GM21529 (cell line): ENCODE results near the gene PPP1R14D.

Experiments
- ATAC-seq: cut with Tn5 transposase; IDR thresholded peaks from one replicate; pipeline ENCODE4 v1.9.1; 2021; ENCODE audit not compliant: unreplicated experiment

Gene PPP1R14D

DNA sequence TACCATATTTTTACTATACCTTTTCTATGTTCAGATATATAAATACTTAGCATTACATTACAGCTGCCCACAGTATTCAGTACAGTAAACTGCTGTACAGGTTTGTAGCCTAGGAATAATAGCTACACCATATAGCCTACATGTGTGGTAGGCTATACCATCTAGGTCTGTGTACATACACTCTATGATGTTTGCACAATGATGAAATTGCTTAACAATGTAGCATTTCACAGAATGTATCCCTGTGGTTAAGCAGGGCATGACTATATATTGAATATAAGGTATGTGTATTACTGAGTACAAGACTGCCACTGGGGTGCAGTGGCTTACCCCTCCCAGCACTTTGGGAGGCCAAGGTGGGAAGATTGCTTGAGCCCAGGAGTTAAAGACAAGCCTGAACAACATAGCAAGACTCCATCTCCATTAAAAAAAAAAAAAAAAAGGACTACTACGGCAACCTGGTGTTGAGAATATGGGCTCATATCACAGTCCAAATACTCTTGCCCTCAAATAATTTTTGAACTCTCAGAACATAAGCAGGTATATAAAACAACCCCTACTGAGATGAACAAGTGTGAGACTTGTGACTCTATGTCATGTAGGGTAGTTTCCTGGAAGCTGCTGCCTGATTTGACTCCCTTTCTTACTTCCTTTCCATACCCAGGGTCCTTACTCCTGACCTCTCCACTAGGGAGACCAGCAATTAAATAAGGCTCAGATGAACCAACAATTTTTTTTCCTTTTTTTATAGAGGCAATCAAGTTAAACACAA is 4.8 kb downstream of the PPP1R14D start:
- ATAC-seq: no peak

DNA sequence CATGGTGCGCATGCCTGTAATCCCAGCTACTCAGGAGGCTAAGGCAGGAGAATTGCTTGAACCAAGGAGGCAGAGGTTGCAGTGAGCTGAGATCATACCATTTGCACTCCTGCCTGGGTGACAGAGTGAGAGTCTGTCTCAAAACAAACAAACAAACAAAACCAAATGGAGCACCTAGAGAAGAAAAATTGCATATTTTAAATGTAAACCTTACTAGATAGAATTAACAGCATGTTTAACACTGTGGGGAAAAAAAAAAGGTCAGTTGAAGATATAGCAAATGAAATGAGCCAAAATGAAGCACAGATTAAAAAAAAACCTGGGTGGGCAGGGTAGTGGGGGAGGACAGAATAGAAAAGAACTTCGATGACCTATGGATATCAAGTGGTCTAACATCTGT is 7.3 kb downstream of the PPP1R14D start:
- ATAC-seq: no peak

DNA sequence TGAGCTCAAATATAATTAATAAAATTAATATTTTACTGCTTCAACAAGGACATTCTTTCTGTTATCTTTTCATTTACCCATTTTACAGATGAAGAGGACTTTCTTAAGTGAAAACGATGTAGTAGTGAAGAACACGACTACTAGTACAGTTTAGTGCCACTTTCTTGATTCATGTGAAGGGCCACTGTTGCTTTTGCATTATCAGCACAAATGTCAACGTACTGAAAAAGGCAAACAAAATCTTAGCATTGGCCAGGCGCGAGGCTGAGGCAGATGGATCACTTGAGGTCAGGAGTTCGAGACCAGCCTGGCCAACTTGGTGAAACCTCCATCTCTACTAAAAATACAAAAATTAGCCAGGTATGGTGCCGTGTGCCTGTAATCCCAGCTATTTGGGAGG is 9.5 kb downstream of the PPP1R14D start:
- no peak for ATAC-seq

DNA sequence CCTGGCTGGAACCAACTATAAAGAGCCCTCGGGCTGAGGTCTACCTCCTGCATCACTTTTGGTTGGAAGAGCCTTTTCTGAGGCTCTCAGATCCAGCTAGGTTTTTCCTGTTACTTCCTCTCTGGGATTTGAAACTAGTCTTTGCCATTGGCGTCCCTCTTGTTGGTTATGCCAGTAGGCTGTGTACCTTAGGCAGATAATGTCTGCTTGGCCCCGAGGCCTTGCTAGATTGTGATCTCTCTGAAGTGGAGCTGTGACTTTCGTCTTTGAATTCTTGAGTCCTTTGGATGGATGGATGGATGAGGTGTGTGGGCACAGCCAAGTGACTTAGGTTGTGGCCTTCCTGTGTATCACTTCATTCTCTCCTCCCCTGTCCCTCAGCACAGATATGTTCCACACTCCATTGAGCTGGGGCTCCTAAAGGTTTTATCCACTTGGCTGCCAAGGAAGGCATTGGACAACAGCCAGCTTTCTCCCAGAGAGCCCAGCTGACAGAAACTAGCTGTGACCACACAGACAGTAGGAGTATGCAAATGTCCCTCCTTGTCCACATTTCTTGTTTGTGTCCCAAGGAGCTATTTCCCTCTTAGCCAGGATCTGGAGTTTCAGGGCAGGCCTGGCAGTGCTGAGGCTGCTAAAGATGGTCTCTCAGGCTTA is 13.3 kb downstream of the PPP1R14D start:
- ATAC-seq: no peak

DNA sequence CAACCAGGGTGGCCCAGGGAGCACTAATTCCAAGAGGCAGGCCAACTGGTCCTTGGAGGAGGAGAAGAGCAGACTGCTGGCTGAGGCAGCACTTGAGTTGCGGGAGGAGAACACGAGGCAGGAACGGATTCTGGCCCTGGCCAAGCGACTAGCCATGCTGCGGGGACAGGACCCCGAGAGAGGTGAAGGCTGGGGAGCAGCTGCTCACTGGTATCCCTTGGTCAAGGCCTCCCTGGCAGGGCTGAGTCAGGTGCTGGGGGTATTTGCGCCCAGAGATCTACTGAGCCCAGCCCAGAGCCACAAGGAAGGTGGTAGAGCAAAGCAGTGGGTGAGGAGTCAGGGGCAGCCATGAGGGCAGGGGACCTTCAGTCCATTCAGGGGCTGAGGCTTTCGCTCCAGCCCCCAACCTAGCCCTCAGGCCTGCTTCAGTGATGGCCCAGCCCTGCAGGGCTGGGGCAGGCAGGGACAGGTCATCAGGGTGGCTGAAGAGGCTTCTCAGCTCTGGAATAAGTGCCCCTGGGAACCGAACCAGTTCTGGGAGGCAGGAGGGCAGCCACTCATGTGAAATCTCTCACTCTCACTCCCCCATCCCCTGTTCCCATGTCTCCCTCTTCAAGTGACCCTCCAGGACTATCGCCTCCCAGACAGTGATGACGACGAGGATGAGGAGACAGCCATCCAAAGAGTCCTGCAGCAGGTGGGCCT is 15.6 kb downstream of the PPP1R14D start:
- ATAC-seq: no peak

DNA sequence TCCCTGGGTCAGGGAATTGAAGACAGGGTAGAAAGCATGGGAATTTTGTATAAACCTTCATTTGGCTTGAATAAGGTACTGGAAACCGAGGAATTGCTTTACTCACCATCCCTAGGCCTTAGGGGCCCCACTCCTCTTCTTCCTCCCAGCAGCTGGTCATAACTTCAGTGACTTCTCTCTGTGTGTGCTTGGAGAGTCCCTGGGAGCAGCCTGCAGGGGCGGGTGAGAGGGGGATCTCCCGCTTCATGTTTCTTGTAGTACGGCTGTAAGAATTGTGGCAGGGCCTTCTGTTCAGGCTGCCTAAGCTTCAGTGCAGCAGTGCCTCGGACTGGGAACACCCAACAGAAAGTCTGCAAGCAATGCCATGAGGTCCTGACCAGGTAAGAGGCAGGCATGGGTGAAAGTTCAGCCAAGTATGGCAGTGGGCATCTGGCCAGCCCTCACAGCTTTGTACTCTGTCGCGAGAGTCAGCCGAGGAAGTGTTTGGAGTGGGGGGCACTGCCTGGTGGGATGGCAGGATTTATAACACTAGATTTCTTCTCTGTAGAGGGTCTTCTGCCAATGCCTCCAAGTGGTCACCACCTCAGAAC is 19.6 kb downstream of the PPP1R14D start:
- no peak for ATAC-seq

DNA sequence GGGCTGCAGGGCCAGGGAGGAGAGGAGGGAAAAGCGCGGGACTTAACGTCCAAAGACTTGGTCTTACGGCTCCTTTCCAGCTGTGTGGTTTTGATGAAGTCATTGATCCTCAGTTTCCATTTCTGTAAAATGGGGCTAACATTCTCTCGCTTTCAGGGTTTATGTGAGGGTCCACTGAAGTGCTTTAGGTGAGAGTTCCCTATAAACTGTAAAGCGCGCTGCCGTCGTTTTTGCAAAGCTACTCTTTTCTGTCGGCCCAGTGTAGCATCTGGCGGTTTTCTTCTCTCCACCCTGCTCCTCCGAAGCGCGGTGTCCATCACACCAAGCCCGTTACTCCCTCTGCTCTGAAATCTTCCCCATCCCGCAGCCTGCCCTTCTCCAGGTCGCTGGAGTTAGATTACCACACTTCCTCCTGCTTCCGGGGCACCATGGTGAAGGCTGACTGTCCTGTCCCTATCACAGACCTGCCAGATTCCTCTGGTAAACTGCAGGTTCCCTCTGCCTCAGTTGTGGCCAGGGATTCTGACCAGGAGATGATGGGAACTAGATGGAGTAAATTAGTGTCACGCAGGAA is 20.5 kb downstream of the PPP1R14D start:
- ATAC-seq: no peak

DNA sequence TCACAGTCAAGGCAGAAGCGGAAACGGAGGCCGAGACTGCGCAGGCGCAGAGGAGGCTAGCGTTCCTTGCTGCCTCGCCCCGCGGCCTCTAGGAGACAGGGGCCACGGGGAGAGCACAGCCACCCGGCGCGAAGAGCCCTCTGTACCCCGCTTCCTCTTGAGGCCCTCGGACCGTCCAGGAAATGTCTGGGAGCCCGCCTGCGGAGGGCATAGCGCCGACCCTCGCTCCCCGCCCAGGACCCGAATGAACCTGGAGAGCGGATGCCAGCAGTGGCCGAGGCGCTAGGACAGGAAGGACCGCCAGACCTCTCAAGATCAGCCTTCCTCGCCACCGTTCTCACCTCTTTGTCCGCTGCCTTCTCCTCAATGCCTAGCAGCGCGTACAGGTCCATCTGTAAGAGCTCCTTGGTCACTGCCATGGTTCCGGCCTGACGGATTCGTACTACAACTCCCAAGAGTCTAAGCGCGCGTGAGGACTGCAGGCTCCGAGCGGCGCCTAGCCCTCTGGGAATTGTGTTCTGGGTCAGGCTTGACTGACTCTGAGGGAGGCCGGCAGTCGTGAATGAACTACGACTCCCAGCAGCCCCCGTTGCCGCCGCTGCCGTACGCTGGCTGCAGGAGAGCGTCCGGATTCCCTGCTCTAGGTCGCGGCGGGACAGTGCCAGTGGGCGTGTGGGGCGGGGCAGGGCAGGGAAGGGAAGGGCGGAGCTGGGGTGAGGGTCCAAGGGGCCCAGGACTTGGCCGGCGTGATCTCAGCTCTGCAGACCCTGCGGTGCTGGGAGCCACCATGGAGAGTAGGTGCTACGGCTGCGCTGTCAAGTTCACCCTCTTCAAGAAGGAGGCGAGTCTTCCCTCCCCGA is 21.2 kb downstream of the PPP1R14D start, which contains the start of the genes DNAJC17 and ZFYVE19:
DNAJC17 (minus strand) TSS at position 446 of the 860 bp plus-strand sequence; CDS start at position 419, 27 bp downstream.
ZFYVE19 (plus strand) TSS at position 62 of the 860 bp plus-strand sequence; CDS start at position 563, 501 bp downstream.
- ATAC-seq: peak; percentile 94

DNA sequence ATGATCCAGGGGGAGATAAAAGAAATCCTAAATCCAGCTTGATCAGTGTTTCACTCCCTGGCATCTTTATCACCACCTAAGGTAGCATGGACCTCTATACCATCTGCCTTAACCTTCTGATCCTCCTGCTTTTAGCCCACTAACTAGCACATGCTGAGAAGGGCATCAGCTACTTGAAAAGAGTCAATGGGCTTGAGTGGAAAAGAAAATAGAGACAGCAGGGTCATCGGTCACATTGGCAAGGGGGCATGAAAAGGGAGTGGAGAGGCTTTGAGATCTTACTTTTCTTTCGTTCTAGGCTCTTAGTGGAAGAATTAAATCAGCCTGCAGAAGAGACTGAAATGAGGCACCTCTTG is 21.9 kb downstream of the PPP1R14D start:
- ATAC-seq: no peak

DNA sequence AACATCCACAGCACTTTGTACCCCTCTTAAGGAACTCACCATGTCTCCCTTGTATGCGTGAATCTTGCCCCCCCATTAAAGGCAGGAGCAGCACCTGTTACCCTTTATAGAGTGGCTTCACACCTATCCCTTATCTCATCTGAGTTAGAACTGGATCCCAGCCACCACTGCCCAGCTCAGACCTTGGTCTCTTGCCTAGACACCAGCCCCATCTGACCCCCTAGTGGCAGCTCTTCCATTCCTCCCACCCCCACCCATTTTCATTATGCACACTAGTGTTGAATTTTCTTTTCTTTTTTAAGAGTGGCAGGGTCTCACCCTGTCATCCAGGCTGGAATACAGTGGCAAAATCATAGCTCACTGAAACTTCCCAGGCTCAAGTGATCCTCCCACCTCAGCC is 24.8 kb downstream of the PPP1R14D start:
- ATAC-seq: no peak

DNA sequence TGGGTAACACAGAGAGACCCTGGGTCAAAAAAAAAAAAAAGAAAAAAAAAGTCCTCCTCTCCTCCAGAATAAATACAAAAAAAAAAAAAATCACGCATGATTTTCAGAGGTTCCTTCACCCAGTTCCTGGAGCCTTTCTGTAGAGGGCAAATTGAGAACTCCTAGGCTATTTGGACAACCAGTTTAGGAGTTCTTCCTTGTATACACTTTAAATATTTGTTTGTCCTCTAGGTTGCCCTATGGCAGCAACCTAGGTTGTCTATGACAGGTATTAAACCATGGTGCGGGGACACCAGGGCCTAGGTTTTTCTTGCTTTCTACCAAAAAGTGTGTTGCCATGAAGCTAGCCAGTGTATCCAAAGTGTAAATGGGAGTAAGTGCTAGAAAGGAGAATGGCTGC is 25.4 kb downstream of the PPP1R14D start:
- ATAC-seq: no peak

DNA sequence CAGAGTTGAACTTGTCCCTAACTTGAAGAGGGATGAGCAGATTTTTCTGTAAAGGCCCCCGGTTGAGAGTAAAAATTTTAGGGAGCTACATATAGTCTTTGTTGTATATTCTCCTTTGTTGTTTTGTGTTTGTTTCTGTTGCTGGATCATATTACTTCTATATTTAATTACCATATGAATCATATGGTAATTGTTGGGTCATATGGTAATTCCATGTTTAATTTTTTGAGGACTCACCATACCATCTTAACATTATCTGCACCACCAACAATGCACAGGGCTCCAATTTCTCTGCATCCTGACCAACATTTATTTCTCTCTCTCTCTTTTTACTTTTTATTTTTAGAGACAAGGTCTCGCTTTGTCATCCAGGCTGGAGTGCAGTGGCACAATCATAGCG is 29.0 kb downstream of the PPP1R14D start:
- ATAC-seq: no peak

DNA sequence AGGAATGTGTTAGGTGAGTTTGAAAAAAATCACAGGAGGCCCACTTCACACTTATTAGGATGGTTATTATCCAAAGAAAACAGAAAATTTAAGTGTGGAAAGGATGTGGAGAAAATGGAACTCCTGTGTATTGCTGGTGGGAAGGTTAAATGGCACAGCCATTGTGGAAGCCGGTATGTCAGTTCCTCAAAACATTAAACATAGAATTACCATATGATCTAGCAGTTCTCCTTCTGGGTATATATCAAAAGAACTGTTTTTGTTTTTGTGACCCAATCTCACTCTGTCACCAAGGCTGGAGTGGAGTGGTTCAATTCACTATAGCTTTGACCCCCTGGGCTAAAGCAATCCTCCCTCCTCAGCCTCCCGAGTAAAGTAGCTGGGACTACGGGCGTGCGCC is 32.0 kb downstream of the PPP1R14D start:
- no peak for ATAC-seq

DNA sequence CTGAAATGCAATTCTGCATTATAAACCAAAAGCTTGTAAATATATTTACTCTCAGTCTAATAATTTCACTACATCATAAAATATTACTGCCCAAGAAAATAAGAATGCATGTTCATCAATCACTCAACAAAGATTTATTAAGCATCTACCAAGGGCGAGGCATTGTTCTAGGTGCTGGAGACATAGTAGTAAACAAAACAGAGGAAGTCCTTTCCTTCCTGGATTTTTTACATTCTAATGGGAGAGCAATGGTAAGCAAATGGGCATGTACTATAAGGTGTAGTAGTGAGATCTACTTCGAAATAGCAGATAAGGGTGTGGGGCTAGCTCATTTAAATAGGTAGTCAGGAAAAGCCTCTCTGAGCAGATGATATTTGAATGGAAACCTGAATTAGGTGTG is 32.5 kb downstream of the PPP1R14D start:
- ATAC-seq: no peak

DNA sequence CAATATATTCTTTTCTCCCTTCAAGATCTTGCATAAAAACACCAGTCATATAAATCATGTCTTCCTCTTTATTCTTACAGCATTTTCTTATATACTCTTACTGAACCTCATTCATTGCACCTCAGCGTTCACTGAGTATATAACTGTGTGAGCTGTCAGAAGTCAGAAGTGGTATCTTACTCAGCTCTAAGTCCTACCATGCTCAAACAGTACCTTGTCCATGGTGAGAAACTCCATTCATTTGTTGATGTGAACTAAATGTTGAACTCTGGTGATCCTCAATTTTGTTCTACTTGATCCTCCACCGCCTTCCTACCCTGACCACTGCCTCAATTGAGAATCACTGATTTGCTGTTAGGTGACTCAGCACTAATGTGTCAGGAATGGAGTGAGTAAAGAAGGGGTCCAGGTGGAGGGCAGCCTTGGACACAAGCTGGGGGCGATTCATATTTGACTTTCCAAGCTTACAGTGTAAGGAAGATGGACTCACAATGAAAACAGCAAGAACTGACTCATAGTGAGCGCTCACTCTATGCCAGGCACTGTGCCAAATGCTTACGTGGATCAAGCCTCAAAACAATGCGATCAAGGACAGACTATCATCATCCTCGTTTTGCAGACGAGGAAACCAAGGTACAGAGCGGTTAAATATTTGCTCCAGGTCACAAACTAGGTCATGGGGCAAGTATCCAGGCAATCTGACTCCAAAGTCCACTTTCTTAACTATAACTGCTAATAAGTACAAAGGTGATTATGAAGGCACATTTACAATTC is 35.1 kb downstream of the PPP1R14D start:
- no peak for ATAC-seq

DNA sequence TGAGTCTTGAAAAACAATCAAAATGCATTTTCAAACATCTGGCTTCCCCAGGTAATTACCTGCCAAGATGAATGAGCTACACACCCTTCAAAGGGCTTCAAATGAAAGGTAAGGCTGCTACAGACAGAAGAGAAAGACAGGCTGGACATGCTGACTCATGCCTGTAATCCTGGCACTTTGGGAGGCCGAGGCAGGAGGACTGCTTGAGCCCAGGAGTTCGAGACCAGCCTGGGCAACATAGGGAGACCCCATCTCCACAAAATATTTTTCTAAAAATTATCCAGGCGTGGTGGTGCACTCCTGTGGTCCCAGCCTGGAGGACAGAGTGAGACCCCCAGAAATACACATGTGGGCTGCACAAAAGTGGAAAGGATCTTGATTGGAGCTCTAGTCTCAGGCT is 36.1 kb downstream of the PPP1R14D start:
- ATAC-seq: no peak

DNA sequence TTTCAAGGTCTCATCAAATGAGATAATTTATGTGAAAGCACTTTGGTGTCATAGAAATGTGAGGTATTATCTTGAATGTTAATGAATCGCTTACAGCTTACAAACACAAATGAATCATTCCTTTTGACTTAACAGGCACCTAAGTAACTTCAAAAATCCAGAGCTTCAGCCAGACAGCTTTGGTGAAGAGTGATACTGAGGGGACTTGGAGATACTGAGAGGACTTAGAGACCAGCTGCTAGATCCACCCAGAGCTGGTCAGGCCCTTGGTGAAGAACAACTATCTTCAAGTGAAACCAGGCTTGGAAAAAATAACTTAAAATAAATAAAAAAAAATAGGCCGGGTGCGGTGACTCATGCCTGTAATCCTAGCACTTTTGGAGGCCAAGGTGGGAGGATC is 37.8 kb downstream of the PPP1R14D start:
- no peak for ATAC-seq

DNA sequence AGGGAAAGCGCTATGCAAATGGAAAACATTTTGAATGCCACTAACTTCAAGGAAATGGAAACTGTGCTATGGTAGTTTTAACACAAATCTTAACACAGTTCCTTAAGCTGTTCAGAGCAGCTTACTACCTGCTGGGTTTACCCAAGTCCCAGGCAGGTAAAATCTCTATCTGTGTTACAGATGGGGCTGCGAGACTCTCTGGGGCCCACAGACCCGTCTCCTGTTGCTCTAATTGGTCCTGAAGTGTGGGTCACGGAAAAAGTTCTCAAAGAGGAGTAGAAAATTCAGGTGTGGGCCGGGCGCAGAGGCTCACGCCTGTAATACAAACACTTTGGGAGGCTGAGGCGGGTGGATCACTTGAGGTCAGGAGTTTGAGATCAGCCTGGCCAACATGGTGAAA is 38.5 kb downstream of the PPP1R14D start:
- no peak for ATAC-seq

DNA sequence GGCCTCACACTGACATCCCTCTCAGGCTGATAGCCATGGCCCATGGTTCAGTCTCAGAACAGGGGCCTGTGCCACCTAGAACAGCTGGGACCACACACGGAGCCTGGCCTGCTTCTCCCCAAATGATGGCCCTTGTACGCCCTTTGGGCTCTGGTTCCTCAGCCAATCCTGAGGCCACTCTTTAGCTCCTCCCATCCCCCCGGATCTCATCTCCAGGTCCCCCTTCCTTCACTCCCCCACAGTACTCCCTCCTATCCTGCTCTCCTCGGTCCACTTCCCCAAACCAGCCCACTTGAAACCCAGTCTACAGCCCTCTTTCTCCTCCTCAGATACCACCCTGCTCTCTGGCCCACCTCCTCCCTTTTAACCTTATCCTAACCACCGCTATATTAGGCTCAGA is 39.4 kb downstream of the PPP1R14D start:
- ATAC-seq: no peak

DNA sequence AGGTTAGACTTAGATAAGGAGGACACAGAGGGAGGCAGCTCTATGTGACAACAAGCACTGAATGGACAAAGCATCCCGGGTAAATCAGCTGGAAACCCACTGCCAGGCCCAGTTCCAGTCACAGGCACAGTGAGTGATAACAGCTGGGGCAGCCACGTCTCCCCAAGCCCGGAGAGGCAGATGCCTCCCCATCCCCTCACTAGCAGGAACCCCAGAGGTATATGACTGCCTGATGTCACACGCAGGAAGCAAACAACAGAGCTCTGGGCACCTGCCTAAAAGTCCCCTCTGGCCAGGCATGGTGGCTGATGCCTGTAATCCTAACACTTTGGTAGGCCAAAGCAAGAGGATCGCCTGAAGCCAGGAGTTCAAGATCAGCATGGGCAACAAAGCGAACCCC is 40.5 kb downstream of the PPP1R14D start:
- no peak for ATAC-seq
